HUES6 (cell line): ENCODE results near the gene LPAR1.

Experiments
- H3K27ac ChIP-seq: 2 replicates; pipeline ENCODE4 v1.7.0; 2013; ENCODE audit warnings: low read depth, mild to moderate bottlenecking, low read length, inconsistent platforms
- H3K27me3 ChIP-seq: 2 replicates; pipeline ENCODE4 v1.6.1; 2013; ENCODE audit warnings: low read length; ENCODE audit not compliant: control insufficient read depth, insufficient read depth
- H3K36me3 ChIP-seq: 2 replicates; pipeline ENCODE4 v1.6.1; 2013; ENCODE audit warnings: low read length; ENCODE audit not compliant: control insufficient read depth, insufficient read depth
- H3K4me1 ChIP-seq: 2 replicates; pipeline ENCODE4 v1.6.1; 2013; ENCODE audit warnings: low read length; ENCODE audit not compliant: control insufficient read depth, insufficient read depth
- H3K4me3 ChIP-seq: 2 replicates; pipeline ENCODE4 v1.5.1; 2013; ENCODE audit warnings: low read depth, low read length
- H3K9ac ChIP-seq: one replicate; pipeline ENCODE4 v1.6.1; 2013; ENCODE audit warnings: mild to moderate bottlenecking, low read length
- H3K9me3 ChIP-seq: 2 replicates; pipeline ENCODE4 v1.6.1; 2013; ENCODE audit warnings: low read depth, low read length; ENCODE audit not compliant: control insufficient read depth, insufficient read depth

Gene LPAR1

GRCh38 chr9:111023128-111023527 lies 15.1 kb downstream of the LPAR1 start:
- no peaks in the 10 kb centered on the region for H3K4me1 ChIP-seq
- H3K4me3 ChIP-seq = no peak overlapping the region
- no peaks in the 10 kb centered on the region for H3K27me3 ChIP-seq
- no peaks in the 10 kb centered on the region for H3K9me3 ChIP-seq
- no peaks in the 10 kb centered on the region for H3K36me3 ChIP-seq
- H3K9ac ChIP-seq = no peak overlapping the region
- H3K27ac ChIP-seq = no peak overlapping the region

- H3K4me1 ChIP-seq = no peaks in the 10 kb centered on the region
- no peak overlapping the region for H3K9ac ChIP-seq
- H3K4me3 ChIP-seq = no peak overlapping the region
- H3K27me3 ChIP-seq = no peaks in the 10 kb centered on the region
- H3K36me3 ChIP-seq = no peaks in the 10 kb centered on the region
- no peak overlapping the region for H3K27ac ChIP-seq
- no peaks in the 10 kb centered on the region for H3K9me3 ChIP-seq
These were observed 17.7 kb downstream of the LPAR1 start for GRCh38 chr9:111020594-111020993.

- Histone ChIP-seq H3K27ac (no peak overlapping the region), H3K9me3 (no peaks in the 10 kb centered on the region), H3K4me3 (no peak overlapping the region), H3K36me3 (no peaks in the 10 kb centered on the region), H3K4me1 (0 out of 2 replicates have a peak, but pooled peaks cover 5% of the 10 kb centered on the region), H3K9ac (no peak overlapping the region), H3K27me3 (no peaks in the 10 kb centered on the region)
These were observed 21.7 kb downstream of the LPAR1 start for GRCh38 chr9:111016426-111017045.

GRCh38 chr9:111016016-111016415 lies 22.3 kb downstream of the LPAR1 start:
- Histone ChIP-seq H3K9me3 (no peaks in the 10 kb centered on the region), H3K27me3 (no peaks in the 10 kb centered on the region), H3K4me3 (no peak overlapping the region), H3K4me1 (0 out of 2 replicates have a peak, but pooled peaks cover 5% of the 10 kb centered on the region), H3K9ac (no peak overlapping the region), H3K27ac (no peak overlapping the region), H3K36me3 (no peaks in the 10 kb centered on the region)

GRCh38 chr9:111013707-111014106 lies 24.6 kb downstream of the LPAR1 start:
- Histone ChIP-seq H3K27ac (no peak overlapping the region), H3K27me3 (no peaks in the 10 kb centered on the region), H3K4me1 (0 out of 2 replicates have a peak, but pooled peaks cover 5% of the 10 kb centered on the region), H3K9me3 (no peaks in the 10 kb centered on the region), H3K4me3 (no peak overlapping the region), H3K36me3 (no peaks in the 10 kb centered on the region), H3K9ac (no peak overlapping the region)

GRCh38 chr9:111013250-111013649 lies 25.0 kb downstream of the LPAR1 start:
- H3K27ac ChIP-seq = no peak overlapping the region
- H3K4me1 ChIP-seq = 0 out of 2 replicates have a peak, but pooled peaks cover 5% of the 10 kb centered on the region
- no peaks in the 10 kb centered on the region for H3K27me3 ChIP-seq
- no peak overlapping the region for H3K9ac ChIP-seq
- H3K9me3 ChIP-seq = no peaks in the 10 kb centered on the region
- H3K36me3 ChIP-seq = no peaks in the 10 kb centered on the region
- H3K4me3 ChIP-seq = no peak overlapping the region

GRCh38 chr9:111008158-111009075 lies 29.9 kb downstream of the LPAR1 start:
- no peaks in the 10 kb centered on the region for H3K27me3 ChIP-seq
- no peaks in the 10 kb centered on the region for H3K36me3 ChIP-seq
- H3K4me3 ChIP-seq = no peak overlapping the region
- no peak overlapping the region for H3K9ac ChIP-seq
- H3K27ac ChIP-seq = no peak overlapping the region
- 0 out of 2 replicates have a peak, but pooled peaks cover 4% of the 10 kb centered on the region for H3K4me1 ChIP-seq
- H3K9me3 ChIP-seq = no peaks in the 10 kb centered on the region

GRCh38 chr9:111005746-111006470 lies 32.4 kb downstream of the LPAR1 start:
- Histone ChIP-seq H3K4me3 (no peak overlapping the region), H3K36me3 (no peaks in the 10 kb centered on the region), H3K9ac (no peak overlapping the region), H3K4me1 (no peaks in the 10 kb centered on the region), H3K9me3 (no peaks in the 10 kb centered on the region), H3K27me3 (no peaks in the 10 kb centered on the region), H3K27ac (no peak overlapping the region)

GRCh38 chr9:111004936-111005335 lies 33.3 kb downstream of the LPAR1 start:
- Histone ChIP-seq H3K27ac (no peak overlapping the region), H3K9ac (no peak overlapping the region), H3K4me1 (no peaks in the 10 kb centered on the region), H3K27me3 (no peaks in the 10 kb centered on the region), H3K4me3 (no peak overlapping the region), H3K9me3 (no peaks in the 10 kb centered on the region), H3K36me3 (no peaks in the 10 kb centered on the region)

- Histone ChIP-seq H3K9me3 (no peaks in the 10 kb centered on the region), H3K36me3 (no peaks in the 10 kb centered on the region), H3K27me3 (no peaks in the 10 kb centered on the region), H3K4me3 (no peak overlapping the region), H3K4me1 (no peaks in the 10 kb centered on the region), H3K9ac (no peak overlapping the region), H3K27ac (no peak overlapping the region)
These were observed 35.1 kb downstream of the LPAR1 start for GRCh38 chr9:111003182-111003581.

- no peaks in the 10 kb centered on the region for H3K36me3 ChIP-seq
- no peak overlapping the region for H3K4me3 ChIP-seq
- no peaks in the 10 kb centered on the region for H3K4me1 ChIP-seq
- H3K9ac ChIP-seq = no peak overlapping the region
- H3K27ac ChIP-seq = no peak overlapping the region
- H3K27me3 ChIP-seq = no peaks in the 10 kb centered on the region
- no peaks in the 10 kb centered on the region for H3K9me3 ChIP-seq
These were observed 36.7 kb downstream of the LPAR1 start for GRCh38 chr9:111001526-111001925.
